NCI-H1417 treated with DMSO at 0.1 percent for 48 hours (cell line): ENCODE results near the gene SLC7A6OS.
"Not testable (repeated sequence)": the region's sequence is repeated elsewhere in the genome, so short reads cannot be mapped to it uniquely, and the experiment has no call there.

Source experiments
- DNase-seq: peaks from one replicate; lab custom pipeline; 2025; lab: John Stamatoyannopoulos, UW

Gene SLC7A6OS

GRCh38 chr16:68298907-68299561, 11.7 kb downstream of the SLC7A6OS start:
- DNase-seq, result no peak

GRCh38 chr16:68298312-68298711, 12.4 kb downstream of the SLC7A6OS start:
- DNase-seq, result no peak

DNA sequence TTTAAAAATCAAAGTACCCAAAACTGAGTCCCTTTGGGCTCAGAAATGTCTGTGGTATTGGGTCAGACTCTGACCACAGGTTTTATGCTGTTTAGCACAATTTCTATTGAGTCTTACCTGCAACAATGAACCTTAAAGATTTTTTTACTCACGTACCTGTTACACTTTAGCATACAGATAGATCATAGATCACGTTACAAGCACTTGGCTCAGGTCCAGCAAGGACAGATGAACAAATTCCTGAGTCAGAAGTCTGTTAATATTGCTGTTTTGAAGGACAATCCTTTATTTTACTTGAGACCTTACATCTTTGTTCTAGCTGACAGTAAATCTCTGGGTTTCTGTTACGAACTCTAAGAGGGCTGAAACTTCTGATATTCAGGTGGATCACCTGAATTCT, 12.8 kb downstream of the SLC7A6OS start:
- DNase-seq, result no peak

- DNase-seq, result no peak
Measured at GRCh38 chr16:68296693-68297092, 14.1 kb downstream of the SLC7A6OS start.

- no peak for DNase-seq
Measured at GRCh38 chr16:68296291-68296690, 14.5 kb downstream of the SLC7A6OS start.

GRCh38 chr16:68292425-68292824, 18.3 kb downstream of the SLC7A6OS start:
- DNase-seq, result no peak

GRCh38 chr16:68291227-68291626, 19.5 kb downstream of the SLC7A6OS start:
- DNase-seq, result no peak

DNA sequence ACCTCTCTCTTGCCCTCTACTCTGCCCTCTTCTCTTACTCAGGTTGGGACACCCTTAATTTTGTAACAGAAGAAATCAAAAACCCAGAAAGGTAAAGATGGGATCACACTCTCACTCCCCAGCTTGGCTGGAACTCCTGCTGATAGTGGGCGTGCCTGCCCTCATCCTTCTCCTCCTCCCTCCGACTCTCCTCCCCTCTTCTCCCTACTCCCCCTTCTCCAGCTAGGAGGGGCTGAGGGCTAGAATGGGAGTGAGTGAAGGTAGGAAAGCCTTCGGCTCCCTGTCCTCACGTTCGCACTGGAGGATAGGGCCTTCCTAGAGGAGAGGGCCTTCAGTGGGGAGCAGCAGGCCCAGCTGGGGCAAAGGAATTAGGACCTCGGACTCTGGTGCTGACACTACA, 20.3 kb downstream of the SLC7A6OS start:
- no peak for DNase-seq

DNA sequence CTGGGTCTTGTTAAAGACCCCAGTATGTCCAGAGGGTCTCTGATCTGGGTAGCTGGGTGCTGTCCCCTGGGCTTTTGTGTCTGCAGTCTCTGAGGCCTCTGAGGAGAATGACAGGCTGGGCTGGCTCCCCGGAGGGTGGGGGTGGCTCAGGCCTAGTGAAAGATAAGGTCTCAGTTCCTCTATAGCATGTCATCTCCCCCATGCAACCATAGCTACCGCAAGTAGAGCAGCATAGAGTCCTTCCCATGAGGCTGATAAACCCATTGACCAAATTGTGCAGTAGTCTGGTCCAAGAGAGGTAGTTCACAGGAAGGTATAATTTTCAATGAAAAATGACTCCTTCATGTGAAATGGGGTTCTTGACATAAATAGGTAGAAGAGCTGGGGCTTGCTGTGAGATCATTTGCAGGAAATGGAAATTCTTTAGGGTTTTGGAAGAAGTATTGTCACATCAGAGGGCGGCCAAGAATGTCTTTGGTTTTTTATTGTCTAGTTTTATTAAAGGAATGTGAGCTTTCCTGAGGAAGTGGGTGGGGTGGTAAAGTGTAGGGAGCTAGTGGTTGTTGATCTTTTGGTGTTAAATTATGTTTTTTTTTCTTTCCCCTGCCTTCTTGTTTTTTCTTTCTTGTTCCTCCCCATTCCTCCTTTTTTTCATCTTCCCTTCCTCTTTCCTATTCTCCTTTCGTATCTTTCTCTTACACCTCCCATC, 21.0 kb downstream of the SLC7A6OS start:
- no peak for DNase-seq

GRCh38 chr16:68289202-68289601, 21.5 kb downstream of the SLC7A6OS start:
- no peak for DNase-seq

GRCh38 chr16:68288796-68289195, 21.9 kb downstream of the SLC7A6OS start:
- DNase-seq, result not testable (repeated sequence)

DNA sequence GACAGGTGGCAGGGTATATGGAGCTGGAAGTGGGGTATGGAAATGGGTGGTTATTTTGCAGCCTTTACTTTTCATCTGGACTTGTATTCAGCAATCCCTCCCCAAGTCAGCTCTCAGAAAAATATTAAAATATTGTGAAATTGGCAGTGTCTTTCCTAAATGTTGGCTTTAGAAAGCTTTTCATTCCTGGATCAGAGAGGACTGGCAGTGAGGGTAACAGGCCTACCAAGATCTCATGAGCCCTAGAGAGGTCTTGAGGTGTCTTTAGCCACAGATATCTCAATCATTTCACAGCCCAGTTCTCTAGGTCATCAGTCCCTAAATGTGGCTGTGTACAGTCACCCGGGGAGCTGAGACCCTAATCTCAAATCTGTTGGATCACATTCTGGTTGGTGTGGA, 22.5 kb downstream of the SLC7A6OS start:
- no peak for DNase-seq

DNA sequence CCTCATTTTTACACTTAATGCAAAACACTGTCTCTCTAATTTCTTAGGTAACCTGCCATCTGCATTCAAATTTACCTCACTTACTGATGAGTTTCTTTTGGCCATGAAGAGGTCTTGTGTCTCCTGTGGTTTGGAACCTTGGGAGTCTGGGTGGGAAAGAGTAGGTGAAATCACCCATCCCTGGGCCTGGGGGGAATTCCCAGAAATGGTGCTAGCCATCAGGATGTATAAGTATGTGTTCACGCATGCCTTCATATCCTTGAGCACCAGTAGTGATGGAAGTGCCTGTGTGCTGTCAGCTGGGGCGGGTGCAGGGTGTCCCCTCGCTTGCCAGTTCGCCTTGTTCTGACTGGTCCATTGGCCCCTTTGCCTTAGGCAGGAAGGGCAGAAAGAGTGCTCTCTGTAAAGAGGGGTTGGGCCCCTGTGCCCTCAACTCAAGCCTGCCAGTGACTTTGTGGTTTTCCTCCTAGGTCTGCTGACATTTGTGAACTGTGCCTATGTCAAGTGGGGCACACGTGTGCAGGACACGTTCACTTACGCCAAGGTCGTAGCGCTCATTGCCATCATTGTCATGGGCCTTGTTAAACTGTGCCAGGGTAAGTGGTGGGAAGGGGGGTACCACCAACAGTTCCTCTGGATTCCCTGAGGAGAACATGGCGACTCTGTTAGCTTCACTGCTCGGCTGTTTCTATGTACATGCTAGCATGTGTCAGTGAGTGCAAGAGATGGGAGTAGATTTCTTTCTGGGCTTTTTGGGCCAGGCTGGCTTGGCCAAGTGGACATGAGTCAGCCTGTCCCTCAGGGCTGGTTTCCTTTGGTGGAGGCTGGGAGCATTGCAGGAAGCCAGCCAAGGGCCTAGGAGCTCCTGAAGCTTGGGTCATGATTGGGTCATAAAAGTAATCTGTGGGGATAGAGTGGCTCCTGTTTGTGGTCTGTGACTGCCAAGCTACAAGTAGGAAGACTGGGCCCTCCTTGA, 23.2 kb downstream of the SLC7A6OS start:
- DNase-seq, result no peak

GRCh38 chr16:68286153-68287074, 24.3 kb downstream of the SLC7A6OS start:
- no peak for DNase-seq

DNA sequence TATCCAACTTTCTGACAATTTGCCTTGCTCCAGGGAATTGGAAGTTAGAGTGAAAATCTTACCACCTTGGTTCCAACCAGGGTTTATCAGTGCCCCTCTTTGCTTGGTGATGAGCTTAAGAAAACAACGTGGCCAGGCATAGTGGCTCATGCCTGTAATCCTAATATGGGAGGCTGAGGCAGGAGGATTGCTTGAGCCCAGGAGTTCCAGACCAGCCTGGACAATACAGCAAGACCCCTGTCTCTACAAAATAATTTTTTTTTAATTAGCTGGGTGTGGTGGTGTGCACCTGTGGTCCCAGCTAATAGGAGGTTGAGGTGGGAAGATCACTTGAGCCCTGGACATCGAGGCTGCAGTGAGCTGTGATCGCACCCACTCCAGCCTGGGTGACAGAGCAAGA, 25.1 kb downstream of the SLC7A6OS start:
- DNase-seq, result no peak

- no peak for DNase-seq
Measured at GRCh38 chr16:68284847-68285246, 25.9 kb downstream of the SLC7A6OS start.

DNA sequence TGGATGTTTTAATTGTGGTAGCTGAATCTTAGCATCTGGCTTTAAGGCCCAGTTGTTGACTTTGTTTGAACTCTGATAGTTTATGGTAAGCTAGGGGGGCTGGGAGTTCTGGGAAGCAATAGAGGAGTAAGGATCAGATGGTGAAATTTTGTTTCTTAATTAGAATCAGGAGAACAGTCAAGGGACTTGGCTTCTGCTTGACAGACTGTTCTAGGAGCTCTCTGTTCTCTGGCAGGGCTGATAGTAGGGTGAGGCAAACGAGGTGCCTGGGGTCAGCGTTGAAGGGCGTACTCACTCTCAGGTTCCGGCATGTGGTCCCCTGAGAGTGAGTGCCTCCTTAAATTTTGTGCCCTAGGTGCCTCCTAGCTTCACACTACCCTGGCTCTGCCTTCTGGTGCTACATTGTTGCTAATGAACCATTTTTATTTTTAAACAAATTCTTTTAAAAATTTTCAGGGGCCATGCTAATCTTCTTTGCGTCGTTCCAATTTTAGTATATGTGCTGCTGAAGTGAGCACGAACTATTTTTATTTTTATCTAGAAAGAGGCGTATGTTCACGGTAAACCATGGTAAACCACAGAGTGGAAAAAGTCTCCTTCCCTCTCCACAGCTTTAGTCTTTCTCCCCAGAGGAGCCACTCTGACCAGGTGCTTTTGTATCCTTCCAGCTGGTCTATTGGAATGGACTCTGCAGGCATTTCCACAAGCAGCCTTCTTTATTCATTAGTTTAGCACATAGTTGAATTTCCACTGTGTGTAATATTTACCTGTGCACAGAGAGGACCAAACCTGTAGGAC, 26.7 kb downstream of the SLC7A6OS start:
- DNase-seq, result no peak

DNA sequence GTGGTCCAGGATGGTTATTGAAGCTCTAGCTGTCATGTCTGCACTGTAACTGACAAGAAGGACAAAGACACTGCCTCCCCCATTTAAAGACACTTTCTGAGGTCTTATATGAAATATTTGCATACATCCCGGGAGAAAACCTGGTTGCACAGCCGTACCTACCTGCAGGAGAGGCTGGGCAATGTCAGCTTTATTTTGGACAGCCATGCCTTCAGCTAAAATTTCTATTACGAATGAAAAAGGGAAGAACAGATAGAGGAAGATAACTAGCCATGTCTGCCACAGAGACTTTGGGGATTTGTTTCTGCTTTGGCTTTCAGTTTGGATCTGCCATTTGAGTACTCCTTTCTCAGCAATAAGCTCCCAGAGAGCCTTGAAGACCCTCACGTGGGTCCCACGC, 27.4 kb downstream of the SLC7A6OS start:
- DNase-seq, result no peak

DNA sequence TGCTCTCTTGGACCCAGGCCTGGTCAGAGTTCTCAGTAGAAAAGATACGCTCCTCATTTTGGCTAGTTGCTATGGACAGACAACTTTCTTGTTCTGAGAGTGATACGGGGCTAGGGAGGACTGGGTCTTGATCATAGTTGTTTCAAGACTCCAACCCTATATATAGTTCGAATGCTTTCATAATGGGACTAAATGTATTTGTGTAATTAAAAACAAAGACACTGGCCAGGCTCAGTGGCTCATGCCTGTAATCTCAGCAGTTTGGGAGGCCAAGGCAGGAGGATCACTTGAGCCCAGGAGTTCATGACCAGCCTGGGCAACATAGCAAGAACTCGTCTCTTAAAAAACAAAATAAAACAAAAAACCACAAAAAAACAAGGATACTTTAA, 28.7 kb downstream of the SLC7A6OS start:
- no peak for DNase-seq

GRCh38 chr16:68281368-68282063, 29.2 kb downstream of the SLC7A6OS start:
- no peak for DNase-seq
